HG03135 (cell line): ENCODE results near the gene RAC2.
"Not testable (repeated sequence)": the region's sequence is repeated elsewhere in the genome, so short reads cannot be mapped to it uniquely, and the experiment has no call there.

Source experiments
- ATAC-seq: cut with Tn5 transposase; IDR thresholded peaks from one replicate; pipeline ENCODE4 v1.9.1; 2021; ENCODE audit warnings: mild to moderate bottlenecking, moderate library complexity; ENCODE audit not compliant: unreplicated experiment

Gene RAC2

DNA sequence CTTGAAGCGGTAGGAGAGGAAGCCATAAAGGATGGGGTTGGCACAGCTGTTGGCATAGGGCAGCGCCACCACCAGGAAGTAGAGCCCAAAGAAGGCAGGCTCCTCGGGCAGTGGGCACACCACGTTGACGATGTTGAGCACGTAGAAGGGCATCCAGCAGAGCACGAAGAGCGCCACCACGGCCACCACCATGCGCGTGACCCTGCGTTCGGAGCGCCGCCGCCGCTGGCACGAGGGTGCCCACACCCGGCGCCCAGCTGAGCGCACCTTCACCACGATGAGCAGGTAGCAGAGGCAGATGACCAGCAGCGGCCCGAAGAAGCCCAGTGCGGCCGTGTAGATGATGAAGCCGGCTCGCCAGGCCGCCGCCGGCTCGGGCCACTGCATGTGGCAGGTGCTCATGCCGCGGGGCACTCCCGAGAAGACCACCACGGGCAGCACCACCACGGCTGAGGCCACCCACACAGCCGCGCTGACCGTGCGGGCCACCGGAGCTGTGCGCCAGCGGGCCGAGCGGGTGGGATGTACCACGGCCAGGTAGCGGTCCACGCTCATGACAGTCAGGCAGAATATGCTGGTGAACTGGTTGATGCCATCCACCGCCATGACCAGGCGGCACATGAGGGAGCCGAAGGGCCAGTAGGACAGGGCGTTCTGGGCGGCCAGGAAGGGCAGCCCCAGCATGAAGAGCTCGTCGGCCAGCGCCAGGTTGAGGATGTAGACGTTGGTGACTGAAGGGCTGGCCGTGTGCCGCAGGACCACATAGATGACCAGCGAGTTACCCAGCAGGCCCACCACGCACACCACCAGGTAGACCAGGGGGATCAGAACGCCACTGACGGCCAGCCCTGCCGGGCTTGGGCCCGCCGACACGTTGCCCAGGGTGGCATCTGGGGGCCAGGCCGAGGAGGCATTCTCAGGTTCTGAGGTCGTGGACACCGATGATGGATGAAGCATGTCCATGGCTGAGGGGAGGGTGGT lies 36.9 kb downstream of the RAC2 start:
- ATAC-seq = no peak

DNA sequence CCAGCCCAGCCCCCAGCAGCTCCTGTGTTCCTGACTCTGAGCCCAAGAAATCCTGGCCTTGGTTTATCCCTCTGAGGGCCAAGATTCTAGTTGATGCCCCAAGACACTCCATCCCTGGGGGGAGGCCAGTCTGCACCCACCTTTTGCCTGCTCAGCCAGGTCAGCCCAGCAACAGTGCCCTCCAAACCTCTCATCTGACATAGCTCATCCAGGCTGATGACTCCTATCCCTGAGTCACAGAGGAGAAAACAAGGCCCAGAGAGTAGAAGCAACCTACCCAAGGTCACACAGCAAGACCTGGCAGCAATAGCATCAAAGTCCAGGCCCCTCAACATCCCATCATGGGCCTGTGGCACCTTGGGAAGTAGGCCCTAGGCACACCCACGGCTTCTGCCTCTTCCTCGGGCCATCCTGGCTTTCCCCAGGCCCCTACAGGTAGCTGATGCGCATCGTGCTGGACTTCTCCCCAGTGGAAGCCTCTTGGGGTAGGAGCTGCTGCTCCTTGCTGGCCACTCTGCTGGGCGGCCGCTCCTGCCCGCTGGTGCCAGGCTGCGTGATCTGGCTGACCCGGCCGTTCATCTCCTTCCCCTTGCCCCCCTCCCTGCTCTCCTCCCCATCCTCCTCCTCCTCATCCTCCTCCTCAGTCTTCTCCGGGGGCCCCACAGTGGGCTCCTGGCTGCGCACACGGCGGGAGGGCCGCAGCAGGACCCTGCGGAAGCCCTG lies 37.8 kb downstream of the RAC2 start:
- ATAC-seq = no peak

DNA sequence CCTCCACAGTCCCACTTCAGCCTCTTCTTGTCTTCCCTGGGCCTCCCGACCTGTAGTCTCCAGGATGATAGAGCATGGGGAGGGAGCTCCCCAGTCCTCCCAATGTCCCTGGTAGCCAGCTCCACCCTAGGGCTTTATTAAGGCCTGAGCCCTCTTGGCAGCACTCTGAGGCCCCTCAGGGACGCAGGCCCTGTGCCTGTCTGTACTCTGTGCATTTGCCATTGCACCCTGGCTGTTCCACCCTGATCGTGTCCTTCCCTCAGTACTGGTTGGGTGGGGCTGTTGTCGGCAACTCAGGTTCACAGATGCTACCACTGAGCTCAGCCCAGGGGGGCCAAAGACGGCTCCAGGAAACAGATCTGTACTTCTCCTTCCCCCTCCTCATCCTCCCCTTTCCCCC lies 39.0 kb downstream of the RAC2 start:
- ATAC-seq = no peak

DNA sequence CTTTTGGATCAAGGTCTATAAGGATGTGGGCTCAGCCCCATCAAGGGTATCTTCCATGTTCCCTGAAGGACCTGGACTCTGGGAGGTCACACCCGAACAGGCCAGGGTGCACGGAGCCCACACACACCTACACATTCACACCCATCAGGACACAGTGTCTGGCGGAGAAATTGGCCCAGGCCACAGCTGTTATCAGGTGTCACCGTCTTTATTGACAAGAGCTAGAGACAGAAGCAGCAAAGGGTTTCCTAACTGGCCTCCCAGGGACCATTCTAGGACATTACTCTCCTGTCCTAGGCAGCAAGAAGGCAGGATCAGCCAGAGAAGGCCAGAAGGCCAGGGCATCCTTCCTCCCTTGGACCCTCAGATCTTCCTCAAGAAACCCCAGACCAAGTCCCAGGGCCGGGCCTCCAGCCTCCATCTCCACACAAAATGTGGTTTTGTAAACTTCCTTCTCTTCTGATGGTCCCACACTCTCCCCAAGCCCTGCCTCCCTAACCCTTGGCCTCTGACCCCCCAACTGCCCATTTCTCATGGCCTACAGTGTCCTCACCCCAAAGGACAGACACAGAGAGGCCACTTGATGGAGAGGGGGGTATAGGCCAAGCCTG lies 39.9 kb downstream of the RAC2 start:
- ATAC-seq = no peak

DNA sequence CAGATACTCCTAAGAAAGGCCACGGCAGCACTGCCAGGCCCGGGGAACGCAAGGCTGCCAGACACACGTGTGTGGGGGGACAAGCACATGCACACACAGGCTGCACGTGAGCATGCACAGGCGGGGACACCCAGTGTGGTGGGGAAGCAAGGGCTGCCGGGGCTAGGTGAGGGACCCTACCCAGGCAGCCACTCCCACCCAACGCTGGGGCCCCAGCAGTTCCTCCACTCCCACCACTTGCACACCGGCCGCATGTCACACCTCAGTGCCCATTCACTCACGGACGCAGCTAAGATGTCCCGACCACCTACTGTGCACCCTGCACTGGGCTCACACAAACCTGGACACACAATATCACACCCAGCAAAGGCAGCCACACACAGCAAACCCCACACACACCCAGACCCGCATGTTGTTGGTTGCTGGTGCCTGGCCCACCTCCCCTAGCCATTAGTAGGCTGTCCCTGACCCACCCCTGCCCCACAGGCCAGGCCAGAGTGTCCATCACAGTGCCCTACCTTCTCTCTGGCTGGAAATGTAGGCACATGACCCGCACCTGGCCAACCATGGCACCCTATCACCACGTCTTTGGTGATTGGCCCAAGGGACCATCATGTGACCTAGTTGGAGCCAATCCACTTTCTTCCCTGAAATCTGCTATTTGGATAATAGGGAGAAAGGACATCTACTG lies 40.6 kb downstream of the RAC2 start:
- no peak for ATAC-seq

DNA sequence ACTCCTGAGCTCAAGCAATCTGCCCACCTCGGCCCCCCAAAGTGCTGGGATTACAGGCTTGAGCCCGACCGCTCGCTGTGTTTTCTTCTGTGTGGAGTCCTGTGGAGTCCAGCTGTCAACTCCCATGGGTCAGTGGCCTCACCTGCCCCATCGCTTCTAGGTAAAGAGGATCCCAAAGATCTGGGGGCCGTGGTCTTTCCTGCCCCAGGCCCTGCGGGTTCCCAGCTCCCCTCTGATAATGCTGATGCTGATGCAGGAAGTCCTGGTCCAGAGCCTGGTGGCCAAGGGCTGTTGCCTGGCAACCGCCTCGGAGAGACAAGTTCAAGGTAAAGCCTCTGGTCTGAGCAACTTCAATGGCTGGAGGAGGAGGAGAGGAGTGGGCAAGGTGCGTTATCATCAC lies 41.4 kb downstream of the RAC2 start:
- ATAC-seq = no peak

DNA sequence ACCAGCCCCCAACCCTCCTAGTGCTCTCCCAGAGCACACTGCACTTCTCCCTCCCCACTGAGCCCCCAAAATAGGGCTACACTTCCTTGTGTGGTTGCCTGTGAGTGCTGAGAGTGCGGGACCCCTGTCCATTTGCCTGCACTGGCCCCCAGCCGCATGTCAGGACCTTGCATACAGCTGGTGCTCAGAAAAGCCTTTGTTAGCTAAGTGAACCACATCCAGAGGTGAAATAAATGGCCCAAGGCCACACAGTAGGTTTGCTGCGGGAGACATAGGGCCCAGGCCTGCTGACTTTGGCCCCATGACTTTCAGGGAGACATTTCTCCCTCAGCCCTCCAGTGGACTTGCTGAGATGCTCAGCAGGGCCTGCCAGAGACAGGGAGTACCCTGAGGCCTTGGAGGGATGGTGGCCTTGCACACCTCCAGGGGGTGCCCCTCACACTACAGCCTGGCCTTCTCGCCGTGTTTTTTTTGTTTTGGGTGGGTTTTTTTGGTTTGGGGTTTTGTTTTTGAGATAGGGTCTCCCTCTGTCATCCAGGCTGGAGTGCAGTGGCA lies 42.0 kb downstream of the RAC2 start:
- no peak for ATAC-seq

DNA sequence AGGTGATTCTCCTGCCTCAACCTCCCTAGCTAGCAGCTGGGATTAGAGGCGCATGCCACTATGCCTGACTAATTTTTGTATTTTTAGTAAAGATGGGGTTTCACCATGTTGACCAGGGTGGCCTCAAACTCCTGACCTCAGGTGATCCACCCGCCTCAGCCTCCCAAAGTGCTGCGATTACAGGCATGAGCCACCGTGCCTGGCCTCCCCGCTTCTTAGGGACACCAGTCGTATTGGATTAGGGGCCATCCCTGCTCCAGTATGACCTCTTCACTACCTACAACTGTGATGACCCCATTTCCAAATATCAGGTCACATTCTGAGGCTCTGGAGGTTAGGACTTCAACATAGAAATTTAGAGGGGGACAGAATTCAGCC lies 42.6 kb downstream of the RAC2 start:
- not testable (repeated sequence) for ATAC-seq

DNA sequence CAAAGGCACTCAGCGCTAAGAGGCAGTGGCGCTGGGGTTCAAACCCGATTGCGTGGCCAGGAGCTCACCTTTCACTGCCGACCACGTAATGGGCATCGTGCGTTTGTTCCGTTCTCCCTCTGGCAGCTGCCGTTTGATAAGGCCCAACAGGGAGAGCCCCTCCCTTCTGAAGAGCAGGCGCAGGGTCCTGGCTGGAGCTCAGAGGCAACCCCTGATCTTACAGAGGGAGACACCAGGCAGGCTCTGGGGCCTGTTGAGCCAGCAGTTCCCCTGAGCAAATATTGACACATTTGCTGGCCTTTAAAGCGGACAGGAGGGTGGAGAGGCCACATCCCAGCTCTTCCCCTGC lies 44.3 kb downstream of the RAC2 start:
- ATAC-seq = peak; percentile 1

DNA sequence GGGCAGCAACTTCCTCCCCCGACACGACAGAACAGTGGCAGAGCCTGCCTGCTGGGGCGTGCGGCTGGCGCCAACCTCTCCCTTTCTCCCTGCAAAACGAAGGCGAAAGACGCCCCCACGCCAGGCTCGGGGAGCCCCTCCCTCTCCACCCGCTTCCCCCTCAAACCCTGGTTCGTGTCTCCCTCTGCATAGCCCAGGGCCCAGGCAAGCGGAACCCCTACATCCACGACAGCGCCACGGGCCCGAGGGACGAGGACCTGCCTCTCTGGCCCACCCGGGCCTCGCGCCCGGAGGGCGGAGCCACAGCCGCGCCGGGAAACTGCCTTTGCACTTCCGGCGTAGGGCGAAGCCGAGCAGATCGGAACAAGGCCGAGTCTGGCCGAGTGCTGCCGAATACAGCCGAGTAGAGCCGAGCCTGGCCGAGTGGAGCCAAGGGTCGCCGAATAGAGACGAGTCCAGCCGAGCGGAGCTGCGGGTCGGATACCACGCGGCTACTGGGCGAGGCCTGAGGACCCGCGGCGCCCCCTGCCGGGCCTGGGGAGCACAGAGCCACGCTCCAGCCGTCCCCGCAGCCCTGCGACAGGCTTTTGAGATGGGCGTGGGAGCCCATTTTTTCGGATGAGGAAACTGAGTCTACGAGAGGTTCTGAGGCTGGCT lies 44.8 kb downstream of the RAC2 start:
- peak; percentile 83 for ATAC-seq

DNA sequence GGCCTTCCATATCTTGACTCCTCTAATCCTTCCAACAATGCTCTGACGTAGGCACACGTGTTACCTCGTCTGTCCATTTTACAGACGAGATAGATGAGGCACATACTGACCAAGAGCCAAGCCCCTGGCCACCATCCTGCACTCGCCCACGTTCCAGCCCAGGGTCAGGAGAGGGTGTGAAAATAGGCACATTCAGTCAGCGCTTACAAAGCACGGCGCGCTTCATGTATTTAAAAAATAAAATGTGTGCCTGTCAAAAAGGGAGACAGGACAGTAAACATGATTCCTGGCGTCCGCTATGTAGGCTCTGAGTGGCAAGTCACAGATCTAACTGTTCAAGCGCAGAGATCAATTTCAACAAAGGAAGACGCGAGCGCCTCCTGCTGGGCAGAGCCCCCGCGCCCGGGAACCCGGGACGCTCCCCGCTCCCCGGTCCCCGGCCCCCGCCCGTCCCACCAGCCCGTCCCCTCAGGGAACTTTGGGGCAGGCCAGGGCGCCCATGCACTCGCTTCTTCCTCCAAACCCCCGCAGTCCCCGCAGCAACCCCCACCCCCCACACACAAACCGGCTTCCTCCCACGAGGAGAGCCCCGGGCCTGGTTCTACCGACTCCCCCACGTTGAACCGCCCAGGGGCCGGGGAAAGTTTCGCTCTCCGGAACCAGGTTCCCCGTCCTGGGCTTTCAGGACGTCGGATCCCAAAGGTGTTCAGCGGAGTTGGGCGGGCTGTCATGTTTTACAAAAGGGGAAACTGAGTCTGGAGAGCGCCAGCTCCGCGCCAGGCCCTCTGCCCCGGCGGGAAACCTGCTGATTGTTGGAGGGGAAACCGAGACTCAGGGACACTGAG lies 45.6 kb downstream of the RAC2 start:
- ATAC-seq = no peak

DNA sequence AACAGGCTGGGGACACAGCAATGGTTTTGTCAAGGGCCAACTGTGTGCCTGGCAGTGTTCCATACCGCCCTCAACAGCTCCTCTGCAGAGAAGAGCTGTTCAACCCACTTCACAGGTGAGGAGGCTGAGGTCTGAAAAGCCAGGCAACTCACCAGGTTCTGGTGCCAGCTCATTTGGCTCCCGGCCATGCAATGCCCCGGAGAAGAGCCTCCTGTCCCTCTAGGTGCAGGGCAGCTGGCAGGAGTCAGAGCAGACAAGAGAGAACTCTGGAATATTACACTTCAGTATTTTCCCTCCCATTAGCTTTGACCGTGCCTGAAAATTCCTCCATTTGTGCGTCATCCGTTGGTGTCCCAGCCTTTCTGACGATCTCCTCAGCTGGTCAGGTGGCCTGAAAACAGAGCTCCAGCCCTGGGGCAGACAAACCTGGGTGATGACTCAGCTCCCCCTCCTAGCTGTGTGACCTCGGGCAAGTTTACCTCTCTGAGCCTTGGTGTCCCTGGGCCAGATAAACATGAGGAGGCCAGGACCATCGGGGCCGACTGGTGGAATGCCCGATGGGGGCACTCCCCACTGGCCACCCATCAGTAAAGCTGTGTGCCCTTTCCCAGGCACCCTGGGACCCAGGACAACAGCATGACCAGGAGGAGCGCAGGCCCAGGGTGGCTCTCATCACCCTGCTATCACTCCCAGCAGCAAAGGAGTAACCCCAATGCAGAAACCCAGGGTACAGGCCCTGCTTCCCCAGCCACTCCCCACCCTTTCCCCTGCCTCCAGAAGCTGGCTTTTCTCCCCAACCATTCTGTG lies 46.4 kb downstream of the RAC2 start:
- no peak for ATAC-seq

DNA sequence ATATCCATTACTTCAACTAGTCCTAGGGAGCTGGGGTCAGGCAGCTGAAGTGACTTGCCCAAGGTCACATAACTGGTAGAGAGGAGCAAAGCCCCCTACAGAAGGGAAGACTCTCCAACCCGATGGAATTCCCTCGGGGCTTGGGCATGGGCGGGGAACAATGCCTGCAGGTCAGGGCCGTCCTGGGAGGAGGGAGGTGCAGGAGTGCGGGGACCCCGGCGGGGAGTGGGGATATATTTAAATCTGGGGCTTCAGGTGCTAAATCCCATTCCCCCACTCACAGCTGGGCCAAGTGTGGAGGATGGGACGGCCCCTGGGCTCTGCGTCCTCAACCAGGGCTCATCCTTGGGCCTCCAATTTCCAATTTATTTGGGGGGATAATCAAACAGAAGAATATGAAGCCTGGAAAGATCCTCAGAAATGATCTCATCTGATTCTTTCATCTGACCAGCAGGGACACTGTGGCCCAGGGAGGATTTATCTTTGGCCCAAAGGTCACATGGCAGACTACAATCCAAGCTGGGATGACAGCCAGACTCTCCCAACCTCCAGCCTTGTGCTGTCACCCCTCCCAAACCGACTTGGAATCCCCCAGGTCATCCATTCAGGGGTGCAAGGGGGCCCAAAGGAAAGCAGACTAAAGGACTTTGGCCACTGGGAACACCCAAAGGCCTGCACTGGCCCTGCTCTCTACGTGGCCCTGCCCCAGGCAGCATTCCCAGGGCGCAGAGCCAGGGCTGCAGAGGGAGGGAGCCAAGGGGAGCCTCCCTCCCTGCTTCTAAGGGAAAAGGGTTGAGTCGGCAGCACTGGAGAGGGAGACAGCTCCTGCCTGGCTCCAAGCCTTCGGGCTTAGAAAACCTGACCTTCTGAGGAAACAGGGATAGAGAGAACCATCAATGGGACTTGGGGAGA lies 47.3 kb downstream of the RAC2 start:
- ATAC-seq = no peak

DNA sequence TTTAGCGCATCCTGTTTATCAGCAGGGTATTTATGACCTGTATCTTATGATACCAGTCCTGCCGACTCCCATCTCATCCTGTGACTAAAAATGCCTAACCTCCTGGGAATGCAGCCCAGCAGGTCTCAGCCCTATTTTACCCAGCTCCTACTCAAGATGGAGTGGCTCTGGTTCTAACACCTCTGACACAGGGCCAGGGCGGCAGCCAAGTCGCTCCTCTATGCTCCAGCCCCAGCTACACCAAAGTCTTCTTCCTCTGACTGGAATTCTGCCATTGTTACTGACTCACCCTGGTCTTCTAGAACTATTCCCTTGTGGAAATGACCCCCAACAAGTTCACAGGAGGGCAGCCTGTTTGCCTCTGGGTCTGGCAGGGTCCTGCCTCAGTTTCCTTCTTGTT lies 48.1 kb downstream of the RAC2 start:
- no peak for ATAC-seq

DNA sequence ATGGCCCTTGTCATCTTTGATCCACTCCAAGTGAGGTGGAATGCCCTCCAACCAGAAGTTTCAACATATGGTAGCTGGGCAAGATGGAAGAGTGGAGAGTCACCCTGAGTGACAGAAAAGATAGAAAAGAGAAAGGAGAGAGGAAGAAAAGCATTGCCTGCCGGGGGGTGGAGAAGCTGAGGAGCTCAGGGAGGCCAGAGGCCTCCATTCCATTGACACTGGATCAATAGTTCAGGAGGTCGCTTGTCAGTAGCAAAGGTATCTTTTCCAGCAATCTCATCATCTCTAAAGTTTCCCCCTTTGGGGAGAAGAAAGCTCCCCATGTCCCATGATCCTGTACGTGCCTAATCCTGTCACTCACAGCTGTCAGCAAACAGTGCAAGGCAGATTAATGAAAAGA lies 49.3 kb downstream of the RAC2 start:
- no peak for ATAC-seq

DNA sequence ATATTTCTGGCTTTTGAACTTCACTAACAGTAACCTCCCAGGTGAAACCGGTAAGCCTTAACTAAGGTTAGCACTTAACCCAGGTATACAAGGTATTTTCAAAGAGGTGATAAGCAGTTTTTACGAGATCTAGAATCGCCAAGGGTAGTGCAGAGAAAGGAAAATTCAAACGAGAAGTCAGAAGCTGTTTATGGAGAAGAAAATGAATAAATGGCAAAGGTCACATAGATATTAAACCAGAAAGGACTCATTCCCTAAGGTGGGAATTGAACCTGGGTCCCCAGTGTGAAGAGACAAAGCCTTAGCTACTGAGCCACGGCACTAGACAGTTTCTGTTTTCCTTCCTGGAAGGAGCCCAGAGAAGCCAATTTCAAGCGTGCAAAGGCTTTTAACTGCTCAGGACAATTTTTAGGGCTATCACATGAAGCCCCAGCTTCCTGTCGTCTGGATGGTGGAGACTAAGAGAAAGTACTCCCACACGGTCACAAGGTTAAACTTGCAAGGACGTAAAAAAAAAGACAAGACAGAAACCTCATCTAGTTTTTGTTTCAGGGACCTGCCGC lies 50.4 kb downstream of the RAC2 start:
- ATAC-seq = no peak

DNA sequence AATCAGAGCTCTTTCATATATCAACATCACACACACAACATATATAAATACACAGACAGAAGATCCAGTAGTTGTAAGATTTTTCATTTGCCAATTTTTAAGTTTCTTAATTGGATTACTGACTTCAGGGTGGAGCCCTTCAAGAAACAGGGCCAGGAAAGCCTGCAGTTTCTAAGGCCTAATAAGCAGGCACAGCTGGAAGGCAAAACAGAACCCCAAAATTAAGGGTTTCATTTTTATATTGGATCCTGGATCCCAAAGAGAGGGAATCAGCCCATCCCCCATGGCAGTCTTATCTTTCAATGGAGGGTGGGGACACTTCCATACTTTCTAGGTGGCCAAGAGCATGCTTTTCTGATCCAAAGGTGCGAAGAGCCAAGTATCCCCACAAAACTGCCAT lies 51.3 kb downstream of the RAC2 start:
- no peak for ATAC-seq
